ENCODE measurements around the gene FOXO3. TPM values are rescaled to one million over a fixed set of nuclear protein-coding genes. Genes with fewer than 3 reads are reported as not detected.

FOXO3 gene
- total RNA-seq (10 to 100 TPM; 67.1 to 94.8 (median 80.0) TPM), polyA plus RNA-seq (10 to 100 TPM; 33.4 to 39.2 TPM)
- long read RNA-seq, donor 1, full-length matches to known transcripts = 22 of 155 reads
- long read RNA-seq, donor 1, partial matches to known transcripts = 82 of 155 reads
- long read RNA-seq, donor 1, other reads (novel, unspliced or antisense) = 51 of 155 reads
- long read RNA-seq, donor 2, full-length matches to known transcripts = 8 of 22 reads
- long read RNA-seq, donor 2, partial matches to known transcripts = 14 of 22 reads
- long read RNA-seq, donor 2, other reads (novel, unspliced or antisense) = 0 of 22 reads
- long read RNA-seq, donor 3, full-length matches to known transcripts = 214 of 361 reads
- long read RNA-seq, donor 3, partial matches to known transcripts = 130 of 361 reads
- long read RNA-seq, donor 3, other reads (novel, unspliced or antisense) = 17 of 361 reads

DNA sequence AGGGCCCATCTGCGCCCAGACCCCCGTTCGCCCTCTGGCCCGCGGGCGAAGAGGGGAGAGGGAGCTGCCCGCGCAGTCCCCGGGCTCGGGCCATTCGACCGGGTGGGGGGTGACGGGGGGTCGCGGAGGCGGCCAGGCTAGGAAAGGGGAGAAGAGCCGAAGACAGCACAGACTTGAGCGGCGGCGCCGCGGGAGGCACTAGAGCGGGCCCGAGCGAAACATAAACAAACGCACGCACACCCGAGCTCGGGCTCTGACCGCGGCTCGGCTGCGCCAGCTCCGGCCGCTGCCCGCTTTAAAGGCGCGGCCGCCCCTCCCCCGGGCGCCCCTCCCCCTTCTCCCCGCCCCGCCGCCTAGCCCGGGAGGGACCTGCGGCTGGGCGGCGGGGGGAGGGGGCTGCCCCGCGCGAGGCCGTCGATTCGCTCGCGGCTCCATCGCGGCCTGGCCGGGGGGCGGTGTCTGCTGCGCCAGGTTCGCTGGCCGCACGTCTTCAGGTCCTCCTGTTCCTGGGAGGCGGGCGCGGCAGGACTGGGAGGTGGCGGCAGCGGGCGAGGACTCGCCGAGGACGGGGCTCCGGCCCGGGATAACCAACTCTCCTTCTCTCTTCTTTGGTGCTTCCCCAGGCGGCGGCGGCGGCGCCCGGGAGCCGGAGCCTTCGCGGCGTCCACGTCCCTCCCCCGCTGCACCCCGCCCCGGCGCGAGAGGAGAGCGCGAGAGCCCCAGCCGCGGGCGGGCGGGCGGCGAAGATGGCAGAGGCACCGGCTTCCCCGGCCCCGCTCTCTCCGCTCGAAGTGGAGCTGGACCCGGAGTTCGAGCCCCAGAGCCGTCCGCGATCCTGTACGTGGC lies at the start of gene FOXO3:
Gene FOXO3, plus strand, starts transcription at position 455 of the 846 bp plus-strand sequence. Its CDS starts 292 bp downstream, at position 747.
- Histone ChIP-seq H3K9me3 (no peaks in the 10 kb centered on the region), H3K4me1 (ENCODE audit: insufficient read depth) (peaks cover 5% of the 10 kb centered on the region), H3K36me3 (no peaks in the 10 kb centered on the region), H3K27me3 (no peaks in the 10 kb centered on the region), H3K4me3 (peak within 1 kb of the TSS; percentile 81), H3K27ac (peak within 1 kb of the TSS; percentile 97 to 99)
- intact Hi-C loops (cut with DNase I) = loop anchor here in 3 of 4 donors (5.0 kb wide), 3 partner anchors 92 to 387 kb away; no protein-coding TSS in a partner anchor
- DNase-seq = peak; percentile 94 to 96 (median 95)
- no peak for TF ChIP-seq EP300 (IDR thresholded peaks at IDR 0.05)
- TF ChIP-seq, protein P1, sequence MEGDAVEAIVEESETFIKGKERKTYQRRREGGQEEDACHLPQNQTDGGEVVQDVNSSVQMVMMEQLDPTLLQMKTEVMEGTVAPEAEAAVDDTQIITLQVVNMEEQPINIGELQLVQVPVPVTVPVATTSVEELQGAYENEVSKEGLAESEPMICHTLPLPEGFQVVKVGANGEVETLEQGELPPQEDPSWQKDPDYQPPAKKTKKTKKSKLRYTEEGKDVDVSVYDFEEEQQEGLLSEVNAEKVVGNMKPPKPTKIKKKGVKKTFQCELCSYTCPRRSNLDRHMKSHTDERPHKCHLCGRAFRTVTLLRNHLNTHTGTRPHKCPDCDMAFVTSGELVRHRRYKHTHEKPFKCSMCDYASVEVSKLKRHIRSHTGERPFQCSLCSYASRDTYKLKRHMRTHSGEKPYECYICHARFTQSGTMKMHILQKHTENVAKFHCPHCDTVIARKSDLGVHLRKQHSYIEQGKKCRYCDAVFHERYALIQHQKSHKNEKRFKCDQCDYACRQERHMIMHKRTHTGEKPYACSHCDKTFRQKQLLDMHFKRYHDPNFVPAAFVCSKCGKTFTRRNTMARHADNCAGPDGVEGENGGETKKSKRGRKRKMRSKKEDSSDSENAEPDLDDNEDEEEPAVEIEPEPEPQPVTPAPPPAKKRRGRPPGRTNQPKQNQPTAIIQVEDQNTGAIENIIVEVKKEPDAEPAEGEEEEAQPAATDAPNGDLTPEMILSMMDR (IDR thresholded peaks at IDR 0.05) = peak in 1 of 3 donors; percentile 6
- TF ChIP-seq POLR2A (IDR thresholded peaks at IDR 0.05) = peak; percentile 80
- 1 to 3% (median 1%) methylated on average over 29 to 106 of the region's 110 CpGs for WGBS, 3 donors

DNA sequence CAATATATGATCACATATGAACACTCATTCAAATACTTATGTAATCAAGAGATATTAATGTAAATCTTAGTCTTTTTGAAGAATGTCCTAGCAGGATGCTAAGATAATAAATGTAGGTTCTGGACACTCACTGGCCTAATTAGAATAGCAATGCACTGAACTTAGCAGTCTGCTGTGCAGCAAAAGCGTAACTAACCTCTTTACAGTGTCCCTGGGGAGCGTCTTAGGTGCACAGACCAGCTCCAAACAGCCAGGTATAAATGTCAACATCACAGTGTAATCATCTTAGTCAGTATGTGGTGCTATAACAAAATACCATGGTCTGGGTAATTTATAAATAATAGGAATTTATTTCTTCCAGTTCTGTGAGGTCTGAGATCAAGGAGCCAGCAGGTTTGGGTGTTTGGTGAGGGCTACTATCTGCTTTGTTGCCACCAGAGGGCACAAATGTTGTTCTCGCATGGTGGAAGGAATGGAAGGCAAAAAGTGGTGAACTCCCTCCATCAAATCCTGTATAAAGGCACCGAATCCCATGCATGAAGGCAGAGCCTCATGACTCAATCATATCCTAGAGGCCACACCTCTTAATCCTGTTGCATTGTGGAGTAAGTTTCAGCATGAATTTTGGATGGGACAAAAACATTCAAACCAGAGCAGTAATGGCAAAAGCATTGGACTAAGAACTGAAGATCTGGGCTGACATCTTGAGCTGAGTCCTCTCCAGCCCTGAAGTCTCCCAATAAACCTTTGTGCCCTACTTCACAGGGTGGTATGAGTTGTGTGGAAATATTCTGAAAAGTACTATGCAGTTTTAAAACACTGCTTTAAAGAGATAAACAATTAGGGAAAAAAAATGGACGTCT lies 41.8 kb upstream of the FOXO3 start:
- TF ChIP-seq, protein P1 (IDR thresholded peaks at IDR 0.05) = no peak
- TF ChIP-seq EP300 (IDR thresholded peaks at IDR 0.05) = no peak
- no peak for TF ChIP-seq POLR2A (IDR thresholded peaks at IDR 0.05)
- H3K27ac ChIP-seq = no peak overlapping the region
- 73 to 80% (median 79%) methylated on average over 5 of the region's 5 CpGs for WGBS, 3 donors

DNA sequence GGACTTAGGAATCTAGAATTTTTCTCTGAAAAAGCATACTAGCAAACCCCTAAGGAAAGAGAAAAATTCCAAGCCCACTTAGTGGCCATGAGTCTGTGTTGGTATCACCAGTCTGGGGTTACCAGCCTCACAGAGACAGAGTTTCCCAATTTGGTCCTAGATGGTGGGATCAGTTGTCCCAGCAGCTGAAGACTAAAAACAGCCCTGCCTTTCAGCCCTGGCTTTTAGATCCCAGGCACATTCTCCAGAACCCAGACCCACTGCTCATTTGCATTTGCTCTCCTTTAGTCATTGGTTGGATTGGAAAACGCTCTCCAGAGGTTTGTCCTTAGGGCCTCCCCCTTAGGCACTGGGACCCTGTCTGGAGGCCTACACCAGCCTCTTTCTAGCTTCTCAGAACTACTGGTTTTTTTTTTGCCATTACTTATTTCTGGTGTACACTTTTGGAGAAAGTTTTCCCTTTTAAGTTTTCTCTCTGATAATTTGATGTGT lies 39.1 kb upstream of the FOXO3 start:
- intact Hi-C loops (cut with DNase I) = loop anchor here in 3 of 4 donors (2.0 to 10.0 kb wide), 3 partner anchors 409 to 537 kb away; no protein-coding TSS in a partner anchor
- Histone ChIP-seq H3K4me1 (ENCODE audit: insufficient read depth) (no peaks in the 10 kb centered on the region), H3K27me3 (no peaks in the 10 kb centered on the region), H3K9me3 (no peaks in the 10 kb centered on the region), H3K27ac (no peak overlapping the region), H3K4me3 (no peak overlapping the region), H3K36me3 (no peaks in the 10 kb centered on the region)
- TF ChIP-seq POLR2A (IDR thresholded peaks at IDR 0.05) (no peak), EP300 (IDR thresholded peaks at IDR 0.05) (no peak)
- TF ChIP-seq, protein P1 (IDR thresholded peaks at IDR 0.05) = no peak
- DNase-seq = no peak
- WGBS, 3 donors = 88 to 100% (median 92%) methylated on average over 1 of the region's 1 CpG

More for the DNA sequence above, 41.8 kb upstream of the FOXO3 start:
- no peak for DNase-seq
- intact Hi-C loops (cut with DNase I) = no loop called here
- Histone ChIP-seq H3K36me3 (no peaks in the 10 kb centered on the region), H3K27me3 (no peaks in the 10 kb centered on the region), H3K4me1 (ENCODE audit: insufficient read depth) (no peaks in the 10 kb centered on the region), H3K4me3 (no peak overlapping the region), H3K9me3 (no peaks in the 10 kb centered on the region)
